GM12878 (cell line): ENCODE measurements around the gene SLC29A2. TPM values are rescaled to one million over a fixed set of nuclear protein-coding genes. Genes with fewer than 3 reads are reported as not detected.

Experiments
- ATAC-seq: fragments of 200-7000 bp; cut with Tn5 transposase; 3 replicates; pipeline ENCODE4 v1.9.1; 2020; ENCODE audit warnings: mild to moderate bottlenecking, moderate library complexity
- BruUV-seq: library from RNA; stranded (reverse); fragments of 400-500 nt; replicated peaks from 2 replicates; lab custom pipeline; 2021; lab: Mats Ljungman, UMichigan
- CTCF ChIA-PET: fragments of 300-600 bp; sonication (Branson Sonifier 250); formaldehyde crosslinking; extraction: SDS; loops from one replicate; lab custom pipeline; 2021; ENCODE audit warnings: inconsistent platforms; lab: Yijun Ruan, JAX
- POLR2A ChIA-PET: fragments of 350-600 bp; formaldehyde crosslinking; extraction: SDS; loops from one replicate; lab custom pipeline; 2021; ENCODE audit warnings: inconsistent platforms; lab: Charles Lee
- RAD21 ChIA-PET: fragments of 300-600 bp; sonication (Branson Sonifier 250); formaldehyde crosslinking; loops from one replicate; lab custom pipeline; 2023; ENCODE audit warnings: antibody characterized with exemption; ENCODE audit not compliant: unreplicated experiment; lab: Charles Lee
- SMC1A ChIA-PET: fragments of 300-600 bp; sonication (Branson Sonifier 250); formaldehyde crosslinking; loops from one replicate; lab custom pipeline; 2023; ENCODE audit not compliant: unreplicated experiment, uncharacterized antibody; lab: Charles Lee
- DNase-seq: peaks from one replicate; pipeline ENCODE4 v3.0.0-alpha.2; 2011; ENCODE audit warnings: low read depth, low spot score
- FAIRE-seq: peaks from 3 replicates; lab custom pipeline; 2011; peaks lifted over from hg19 to GRCh38; lab: Jason Lieb, UNC
- H2AFZ ChIP-seq: 2 replicates; pipeline ENCODE4 v1.6.0; 2011; ENCODE audit warnings: low read depth, low read length, control low read depth; ENCODE audit not compliant: control insufficient read depth
- H3K27ac ChIP-seq: 2 replicates; pipeline ENCODE4 v1.5.1; 2011; ENCODE audit warnings: control low read depth; ENCODE audit not compliant: control insufficient read depth, insufficient read depth
- H3K27me3 ChIP-seq, 2 experiments: replicated peaks in 1 of 2; 2 replicates each; pipeline versions ENCODE4 v1.6.0 to v1.6.1; 2011; ENCODE audit warnings: low read length in 1 of 2; ENCODE audit not compliant: control insufficient read depth in 2 of 2, insufficient read depth in 2 of 2
- H3K36me3 ChIP-seq, 2 experiments: 2 replicates each; pipeline ENCODE4 v1.5.1; 2011; ENCODE audit warnings: low read length in 1 of 2; ENCODE audit not compliant: control insufficient read depth in 2 of 2, insufficient read depth in 2 of 2
- H3K4me1 ChIP-seq: 2 replicates; pipeline ENCODE4 v1.6.1; 2011; ENCODE audit warnings: mild to moderate bottlenecking, low read length, moderate library complexity, mixed read lengths; ENCODE audit not compliant: control insufficient read depth, insufficient read depth
- H3K4me2 ChIP-seq: 2 replicates; pipeline ENCODE4 v1.6.0; 2011; ENCODE audit warnings: control low read depth; ENCODE audit not compliant: control insufficient read depth, insufficient read depth
- H3K4me3 ChIP-seq: fragments of 200-600 bp; sonication (generic); 2 replicates; pipeline ENCODE4 v1.5.1; 2016
- H3K79me2 ChIP-seq: 2 replicates; pipeline ENCODE4 v1.6.0; 2011; ENCODE audit warnings: low read length; ENCODE audit not compliant: control insufficient read depth, insufficient read depth
- H3K9ac ChIP-seq: 2 replicates; pipeline ENCODE4 v1.8.0; 2011; ENCODE audit warnings: low read length, control low read depth, mixed read lengths; ENCODE audit not compliant: control insufficient read depth, insufficient read depth
- H3K9me3 ChIP-seq: replicated peaks from 3 replicates; pipeline ENCODE4 v1.5.1; 2011; ENCODE audit warnings: mild to moderate bottlenecking, low read length; ENCODE audit not compliant: control insufficient read depth, insufficient read depth
- H4K20me1 ChIP-seq: 2 replicates; pipeline ENCODE4 v1.6.0; 2011; ENCODE audit not compliant: control insufficient read depth, insufficient read depth
- ATF7 ChIP-seq: fragments of 450-650 bp; IDR thresholded peaks from 2 replicates; pipeline ENCODE4 v1.6.1; 2016; ENCODE audit warnings: low read depth, mild to moderate bottlenecking
- ETV6 ChIP-seq, 2 experiments: fragments of 450-650 bp in 1 of 2; IDR thresholded peaks in 1 of 2; conservative IDR thresholded peaks in 1 of 2; 2 replicates each; pipeline ENCODE4 v1.6.1; 2014; ENCODE audit warnings: antibody characterized with exemption in 1 of 2, borderline replicate concordance in 1 of 2, low read depth in 1 of 2, mild to moderate bottlenecking in 1 of 2, moderate library complexity in 1 of 2
- GABPA ChIP-seq: IDR thresholded peaks from 2 replicates; pipeline ENCODE4 v1.6.1; 2014; ENCODE audit warnings: antibody characterized with exemption, low read depth, mild to moderate bottlenecking, inconsistent platforms
- HDAC6 ChIP-seq: fragments of 200-600 bp; sonication (generic); IDR thresholded peaks from one replicate; pipeline ENCODE4 v1.8.0; 2017; ENCODE audit warnings: antibody characterized with exemption; ENCODE audit not compliant: unreplicated experiment
- LARP7 ChIP-seq: fragments of 450-650 bp; IDR thresholded peaks from 2 replicates; pipeline ENCODE4 v1.6.1; 2017; ENCODE audit warnings: mild to moderate bottlenecking
- NRF1 ChIP-seq: conservative IDR thresholded peaks from 2 replicates; pipeline ENCODE4 v1.6.1; 2011; ENCODE audit warnings: mild to moderate bottlenecking, low read depth, low read length, improper control_type of control experiment
- TCF12 ChIP-seq: IDR thresholded peaks from 2 replicates; pipeline ENCODE4 v1.6.1; 2011; ENCODE audit warnings: low read depth, mild to moderate bottlenecking, low read length
- WRNIP1 ChIP-seq: IDR thresholded peaks from 2 replicates; pipeline ENCODE4 v1.6.1; 2011; ENCODE audit warnings: low read depth, low read length, improper control_type of control experiment, borderline replicate concordance
- WGBS: methylation state at CpG from one replicate; pipeline ENCODE4 v1.1.6; 2016; ENCODE audit warnings: low lambda C conversion rate; ENCODE audit not compliant: insufficient replicate concordance, insufficient coverage; ENCODE audit errors: missing lambda C conversion rate; 5-methylcytosine and 5-hydroxymethylcytosine counted together
- in situ Hi-C: fragments of 300-500 bp; cut with MboI; formaldehyde crosslinking; loops from 9 replicates; pipeline ENCODE4 v1.14.3; 2018; ENCODE audit warnings: mixed read lengths
- intact Hi-C: fragments of 100-400 bp; cut with micrococcal nuclease; formaldehyde crosslinking; loops from one replicate; pipeline ENCODE4 v1.14.2; 2022; ENCODE audit not compliant: unreplicated experiment
- polyA plus RNA-seq, 11 experiments: library from polyadenylated mRNA; depleted of rRNA in 4 of 11; unstranded in 6 of 11; stranded (reverse) in 5 of 11; fragments of >200 nt; fragmentation: Nextera tagmentation in 4 of 11; fragmentation: Illumina TruSeq in 1 of 11; extraction: Ambion mirVana in 4 of 11; extraction: Trizol in 1 of 11; gene quantifications; 1 replicate in 1 of 11; 2 replicates in 10 of 11; pipeline versions ENCODE4 v1.2.1 to v1.2.3, GENCODE V29; 2011 to 2016; ENCODE audit warnings: inconsistent platforms in 2 of 11, missing spikeins in 2 of 11, low read depth in 1 of 11
- total RNA-seq, 4 experiments: library from RNA; depleted of rRNA in 3 of 4; stranded (reverse); fragments of >200 nt in 3 of 4; fragmentation: Illumina TruSeq in 1 of 4; extraction: Trizol in 1 of 4; gene quantifications; 2 replicates each; pipeline versions ENCODE4 v1.2.1 to v1.2.3, GENCODE V29; 2013 to 2021
- TF ChIP-seq, protein P1 (sequence below): fragments of 450-650 bp; formaldehyde crosslinking; IDR thresholded peaks from 2 replicates; pipeline ENCODE4 v1.4.0; 2020; ENCODE audit warnings: mild to moderate bottlenecking, moderate library complexity
- TF ChIP-seq, protein P2 (sequence below): fragments of 450-650 bp; IDR thresholded peaks from 2 replicates; pipeline ENCODE4 v1.6.1; 2017; ENCODE audit warnings: borderline replicate concordance
- TF ChIP-seq, protein P3 (sequence below), 3 experiments: IDR thresholded peaks in 2 of 3; conservative IDR thresholded peaks in 1 of 3; 2 replicates each; pipeline ENCODE4 v1.5.1; 2011; ENCODE audit warnings: low read depth in 3 of 3, low read length in 3 of 3, mild to moderate bottlenecking in 3 of 3, control low read depth in 2 of 3, moderate library complexity in 2 of 3, inconsistent platforms in 1 of 3, mixed read lengths in 1 of 3; ENCODE audit not compliant: control insufficient read depth in 2 of 3, insufficient read depth in 1 of 3; ENCODE audit errors: extremely low read depth in 1 of 3

SLC29A2 gene
- total and polyA plus RNA-seq, 10 of the 15 experiments (the other 5 are each of a cell fraction or from before 2014, with no cell fraction given): 0.27 to 7.5 (median 2.2) TPM

DNA sequence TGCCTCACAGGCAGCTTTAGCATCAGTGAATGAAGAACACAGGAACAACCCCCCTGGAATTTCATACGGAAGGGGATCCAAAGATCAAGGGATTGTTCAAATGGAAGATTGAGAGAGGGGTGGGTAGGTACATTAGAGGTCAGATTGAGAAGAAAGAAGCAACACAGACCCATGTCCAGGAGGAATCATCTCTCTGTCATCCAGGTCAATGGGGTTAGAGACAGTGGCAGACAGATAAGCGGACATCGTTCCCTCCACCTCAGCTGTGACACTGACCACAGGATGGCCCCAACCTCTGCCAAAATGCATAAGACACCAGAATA is 47.4 kb upstream of the SLC29A2 start (continued):
- TF ChIP-seq, protein P1, sequence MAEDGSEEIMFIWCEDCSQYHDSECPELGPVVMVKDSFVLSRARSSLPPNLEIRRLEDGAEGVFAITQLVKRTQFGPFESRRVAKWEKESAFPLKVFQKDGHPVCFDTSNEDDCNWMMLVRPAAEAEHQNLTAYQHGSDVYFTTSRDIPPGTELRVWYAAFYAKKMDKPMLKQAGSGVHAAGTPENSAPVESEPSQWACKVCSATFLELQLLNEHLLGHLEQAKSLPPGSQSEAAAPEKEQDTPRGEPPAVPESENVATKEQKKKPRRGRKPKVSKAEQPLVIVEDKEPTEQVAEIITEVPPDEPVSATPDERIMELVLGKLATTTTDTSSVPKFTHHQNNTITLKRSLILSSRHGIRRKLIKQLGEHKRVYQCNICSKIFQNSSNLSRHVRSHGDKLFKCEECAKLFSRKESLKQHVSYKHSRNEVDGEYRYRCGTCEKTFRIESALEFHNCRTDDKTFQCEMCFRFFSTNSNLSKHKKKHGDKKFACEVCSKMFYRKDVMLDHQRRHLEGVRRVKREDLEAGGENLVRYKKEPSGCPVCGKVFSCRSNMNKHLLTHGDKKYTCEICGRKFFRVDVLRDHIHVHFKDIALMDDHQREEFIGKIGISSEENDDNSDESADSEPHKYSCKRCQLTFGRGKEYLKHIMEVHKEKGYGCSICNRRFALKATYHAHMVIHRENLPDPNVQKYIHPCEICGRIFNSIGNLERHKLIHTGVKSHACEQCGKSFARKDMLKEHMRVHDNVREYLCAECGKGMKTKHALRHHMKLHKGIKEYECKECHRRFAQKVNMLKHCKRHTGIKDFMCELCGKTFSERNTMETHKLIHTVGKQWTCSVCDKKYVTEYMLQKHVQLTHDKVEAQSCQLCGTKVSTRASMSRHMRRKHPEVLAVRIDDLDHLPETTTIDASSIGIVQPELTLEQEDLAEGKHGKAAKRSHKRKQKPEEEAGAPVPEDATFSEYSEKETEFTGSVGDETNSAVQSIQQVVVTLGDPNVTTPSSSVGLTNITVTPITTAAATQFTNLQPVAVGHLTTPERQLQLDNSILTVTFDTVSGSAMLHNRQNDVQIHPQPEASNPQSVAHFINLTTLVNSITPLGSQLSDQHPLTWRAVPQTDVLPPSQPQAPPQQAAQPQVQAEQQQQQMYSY (CRISPR knock-in tag): no peak
- TF ChIP-seq, all 136 proteins: peak for 0

DNA sequence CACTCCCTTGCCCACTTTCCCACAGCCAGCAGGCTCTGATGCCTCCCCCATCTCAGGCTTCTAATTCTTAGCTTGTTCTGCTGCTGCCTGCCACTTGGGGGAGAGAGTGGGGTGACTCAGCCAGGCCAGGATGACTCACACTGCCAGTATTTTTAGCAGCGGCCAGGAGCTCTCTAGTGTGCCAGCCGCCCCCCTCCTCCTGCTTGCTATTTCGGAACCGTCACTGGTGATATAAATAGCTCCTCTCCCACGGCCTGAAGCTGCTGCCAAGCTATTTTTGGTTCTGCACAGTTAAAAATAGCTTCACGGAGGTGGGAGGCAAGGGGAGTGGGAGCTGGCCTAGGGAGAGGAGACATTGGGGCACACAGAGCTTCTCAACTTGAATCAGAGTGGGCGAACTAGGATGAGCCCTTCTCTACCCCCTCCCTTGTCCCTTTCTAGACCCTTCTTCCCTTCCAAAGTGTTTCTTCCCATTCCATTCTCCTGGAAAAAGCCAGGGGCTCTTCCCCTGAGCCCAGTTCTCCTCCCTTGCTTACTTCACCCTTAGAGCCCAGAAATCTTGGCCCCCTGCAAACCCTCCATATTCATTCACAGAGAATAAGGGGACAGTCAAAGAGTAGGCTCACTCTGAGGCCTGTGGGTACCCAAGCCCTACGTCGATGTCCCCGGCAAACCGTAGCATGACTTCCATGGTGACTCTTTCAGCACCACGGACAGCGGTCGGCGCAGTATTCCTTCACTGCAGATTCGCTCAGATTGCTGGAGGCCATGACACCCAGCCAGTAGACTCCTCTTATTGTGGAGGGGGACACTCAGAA is 46.8 kb upstream of the SLC29A2 start:
- peak; percentile 93 for ATAC-seq
- ChIA-PET SMC1A (interaction anchor here (0.9 to 1.5 kb wide), 5 partner anchors 9 to 260 kb away, joined by 3 to 5 read pairs (median 4); partner anchors contain the start of gene MRPL11), RAD21 (interaction anchor here (0.6 to 1.7 kb wide), 9 partner anchors 11 to 260 kb away, joined by 3 to 10 read pairs (median 4); partner anchors contain the start of genes DPP3, MRPL11, PELI3 and RBM4B), CTCF (interaction anchor here (0.5 to 1.8 kb wide), 12 partner anchors 9 to 260 kb away, joined by 3 to 18 read pairs (median 5); partner anchors contain the start of genes DPP3, MRPL11 and RBM4B), POLR2A (no interaction called here)
- 9% methylated on average over 16 of the region's 16 CpGs for WGBS
- H2AFZ ChIP-seq: no peak overlapping the region
- peaks cover 0 to 8% of the 10 kb centered on the region in 2 experiments; a peak in 2 of 4 replicates for H3K27me3 ChIP-seq
- peaks cover 3% of the 10 kb centered on the region; the same call in 1 of the 2 replicates for H3K4me1 ChIP-seq
- DNase-seq: peak; percentile 21
- BruUV-seq: no TSS peak
- H3K27ac ChIP-seq: no peak overlapping the region
- H3K4me3 ChIP-seq: no peak overlapping the region
- no peak overlapping the region for H3K4me2 ChIP-seq
- H4K20me1 ChIP-seq: peaks cover 4% of the 10 kb centered on the region; the same call in 1 of the 2 replicates
- in situ Hi-C loops (no loop called here), intact Hi-C loops (no loop called here)
- H3K9me3 ChIP-seq: no peaks in the 10 kb centered on the region; the same call in 2 of the 3 replicates
- H3K36me3 ChIP-seq: no peaks in the 10 kb centered on the region
- H3K9ac ChIP-seq: no peak overlapping the region
- H3K79me2 ChIP-seq: no peaks in the 10 kb centered on the region
- FAIRE-seq: no peak
- no peak for TF ChIP-seq LARP7
- TF ChIP-seq HDAC6: no peak
- no peak for TF ChIP-seq WRNIP1
- no peak for TF ChIP-seq ETV6 (conservative IDR thresholded peaks at IDR 0.05 in 1 of 2, IDR thresholded peaks at IDR 0.05 in 1 of 2; ENCODE audit: borderline replicate concordance in 1 of 2, low read depth in 1 of 2)
- TF ChIP-seq NRF1: no peak
- TF ChIP-seq, protein P2, sequence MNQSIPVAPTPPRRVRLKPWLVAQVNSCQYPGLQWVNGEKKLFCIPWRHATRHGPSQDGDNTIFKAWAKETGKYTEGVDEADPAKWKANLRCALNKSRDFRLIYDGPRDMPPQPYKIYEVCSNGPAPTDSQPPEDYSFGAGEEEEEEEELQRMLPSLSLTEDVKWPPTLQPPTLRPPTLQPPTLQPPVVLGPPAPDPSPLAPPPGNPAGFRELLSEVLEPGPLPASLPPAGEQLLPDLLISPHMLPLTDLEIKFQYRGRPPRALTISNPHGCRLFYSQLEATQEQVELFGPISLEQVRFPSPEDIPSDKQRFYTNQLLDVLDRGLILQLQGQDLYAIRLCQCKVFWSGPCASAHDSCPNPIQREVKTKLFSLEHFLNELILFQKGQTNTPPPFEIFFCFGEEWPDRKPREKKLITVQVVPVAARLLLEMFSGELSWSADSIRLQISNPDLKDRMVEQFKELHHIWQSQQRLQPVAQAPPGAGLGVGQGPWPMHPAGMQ: no peak
- TF ChIP-seq, protein P3, sequence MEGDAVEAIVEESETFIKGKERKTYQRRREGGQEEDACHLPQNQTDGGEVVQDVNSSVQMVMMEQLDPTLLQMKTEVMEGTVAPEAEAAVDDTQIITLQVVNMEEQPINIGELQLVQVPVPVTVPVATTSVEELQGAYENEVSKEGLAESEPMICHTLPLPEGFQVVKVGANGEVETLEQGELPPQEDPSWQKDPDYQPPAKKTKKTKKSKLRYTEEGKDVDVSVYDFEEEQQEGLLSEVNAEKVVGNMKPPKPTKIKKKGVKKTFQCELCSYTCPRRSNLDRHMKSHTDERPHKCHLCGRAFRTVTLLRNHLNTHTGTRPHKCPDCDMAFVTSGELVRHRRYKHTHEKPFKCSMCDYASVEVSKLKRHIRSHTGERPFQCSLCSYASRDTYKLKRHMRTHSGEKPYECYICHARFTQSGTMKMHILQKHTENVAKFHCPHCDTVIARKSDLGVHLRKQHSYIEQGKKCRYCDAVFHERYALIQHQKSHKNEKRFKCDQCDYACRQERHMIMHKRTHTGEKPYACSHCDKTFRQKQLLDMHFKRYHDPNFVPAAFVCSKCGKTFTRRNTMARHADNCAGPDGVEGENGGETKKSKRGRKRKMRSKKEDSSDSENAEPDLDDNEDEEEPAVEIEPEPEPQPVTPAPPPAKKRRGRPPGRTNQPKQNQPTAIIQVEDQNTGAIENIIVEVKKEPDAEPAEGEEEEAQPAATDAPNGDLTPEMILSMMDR (IDR thresholded peaks at IDR 0.05 in 2 of 3, conservative IDR thresholded peaks at IDR 0.05 in 1 of 3; ENCODE audit: control insufficient read depth in 2 of 3, extremely low read depth in 1 of 3, insufficient read depth in 1 of 3, low read depth in 3 of 3, low read length in 3 of 3): peak in 2 of 3 experiments; percentile 45 to 49; a peak in 4 of 6 replicates
- no peak for TF ChIP-seq GABPA
- no peak for TF ChIP-seq TCF12
- TF ChIP-seq ATF7: 0 out of 2 replicates have a peak, but pooled peaks have one; percentile 11
